Kidney glomerular epithelial cell (primary cell): ENCODE results near the gene MRPL45.
"Not testable (repeated sequence)": the region's sequence is repeated elsewhere in the genome, so short reads cannot be mapped to it uniquely, and the experiment has no call there.

Experiments
- DNase-seq: peaks from one replicate; lab custom pipeline; 2025; lab: John Stamatoyannopoulos, UW

Gene MRPL45

DNA sequence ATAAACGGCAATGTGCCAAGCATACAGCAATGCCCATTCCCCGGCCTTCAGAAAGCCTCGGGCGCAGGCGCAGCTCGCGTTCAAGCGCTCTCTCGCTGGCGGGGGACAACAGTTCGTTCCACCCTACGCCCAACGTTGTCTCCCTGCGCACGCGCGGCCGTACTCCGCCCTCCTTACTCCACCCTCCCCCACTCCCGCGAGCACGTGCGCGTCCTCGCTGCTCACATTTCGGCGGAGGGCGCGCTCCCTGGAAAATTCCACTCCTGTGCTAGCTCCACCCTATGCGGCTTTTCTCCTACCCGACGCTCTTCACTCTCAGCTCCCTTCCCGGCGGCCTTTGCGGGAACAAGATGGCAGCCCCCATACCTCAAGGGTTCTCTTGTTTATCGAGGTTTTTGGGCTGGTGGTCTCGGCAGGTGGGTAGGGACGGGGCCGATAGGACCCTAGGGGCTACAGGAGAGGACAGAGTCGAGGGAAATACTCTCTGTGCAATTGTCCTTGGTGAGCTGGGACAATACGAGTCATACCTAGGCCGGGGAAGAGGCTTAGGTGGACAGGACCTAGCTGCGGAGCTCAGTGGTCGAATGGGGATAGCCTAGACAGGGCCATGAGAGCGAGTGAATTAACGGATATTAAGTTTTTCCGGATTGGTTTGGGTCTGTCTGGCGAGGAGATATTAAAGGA lies at the start of gene MRPL45:
TSS of gene MRPL45 (plus strand) at position 335 of the 684 bp plus-strand sequence. CDS start at position 351, 16 bp downstream.
- peak; percentile 84 for DNase-seq

DNA sequence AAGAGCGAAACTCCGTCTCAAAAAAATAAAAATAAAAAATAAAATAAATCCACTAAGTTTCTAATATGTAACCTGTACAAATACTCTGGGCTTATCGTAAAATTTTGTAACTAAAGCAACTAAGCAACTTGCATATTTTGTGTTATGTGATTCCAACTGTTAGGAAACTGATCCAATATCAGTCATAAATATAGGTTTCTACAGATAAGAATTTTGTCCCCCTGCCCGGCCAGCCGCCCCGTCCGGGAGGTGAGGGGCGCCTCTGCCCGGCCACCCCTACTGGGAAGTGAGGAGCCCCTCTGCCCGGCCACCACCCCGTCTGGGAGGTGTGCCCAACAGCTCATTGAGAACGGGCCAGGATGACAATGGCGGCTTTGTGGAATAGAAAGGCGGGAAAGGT lies 43.8 kb upstream of the MRPL45 start:
- not testable (repeated sequence) for DNase-seq

DNA sequence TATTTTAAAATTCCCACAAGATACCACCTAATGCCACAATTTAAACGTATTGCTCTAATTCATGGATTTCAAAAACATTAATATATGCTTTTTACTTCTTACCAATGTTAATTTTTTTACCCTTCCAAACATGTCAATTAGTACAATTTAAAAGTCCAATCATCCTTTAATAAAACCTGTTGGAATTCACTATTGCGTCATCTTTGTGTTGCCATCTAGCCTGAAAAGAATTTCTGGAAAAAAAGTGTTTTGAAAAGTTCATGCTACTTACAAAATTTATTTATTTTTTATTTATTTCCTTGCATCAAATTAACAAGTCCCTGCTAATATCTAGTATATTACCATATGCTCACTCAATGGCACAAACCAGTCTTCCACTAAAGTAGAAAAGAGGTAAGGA lies 42.6 kb upstream of the MRPL45 start:
- not testable (repeated sequence) for DNase-seq

DNA sequence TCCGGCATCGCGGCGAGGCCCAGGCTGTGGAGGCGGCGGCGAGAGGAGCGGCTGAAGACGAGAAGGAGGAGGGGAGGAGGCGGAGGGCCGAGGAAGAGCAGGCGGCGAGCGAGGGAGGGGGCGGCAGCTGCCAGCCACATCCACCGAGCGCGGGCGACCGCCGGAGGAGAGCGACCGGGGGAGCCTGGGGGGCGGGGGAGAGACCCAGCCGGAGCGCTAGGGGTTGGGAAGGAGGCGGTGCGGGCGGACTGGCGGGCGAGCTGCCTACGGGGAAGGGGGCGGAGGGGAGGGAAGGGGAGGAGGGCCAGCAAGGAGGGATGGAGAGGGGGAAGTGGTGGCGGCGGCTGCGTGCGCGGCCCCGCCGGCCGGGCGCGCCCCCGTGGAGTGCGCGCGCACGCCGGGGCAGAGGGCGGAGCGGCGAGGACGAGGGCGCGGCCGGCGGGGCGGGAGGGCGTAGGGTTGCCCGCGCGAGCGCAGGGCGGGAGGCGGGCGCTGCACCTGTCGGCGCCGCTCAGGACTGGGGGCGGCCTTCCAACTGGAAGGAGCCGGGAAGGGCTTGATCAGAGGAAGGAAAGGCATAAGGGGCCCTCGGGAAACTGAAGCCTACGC lies 39.9 kb upstream of the MRPL45 start:
- DNase-seq = peak; percentile 53

DNA sequence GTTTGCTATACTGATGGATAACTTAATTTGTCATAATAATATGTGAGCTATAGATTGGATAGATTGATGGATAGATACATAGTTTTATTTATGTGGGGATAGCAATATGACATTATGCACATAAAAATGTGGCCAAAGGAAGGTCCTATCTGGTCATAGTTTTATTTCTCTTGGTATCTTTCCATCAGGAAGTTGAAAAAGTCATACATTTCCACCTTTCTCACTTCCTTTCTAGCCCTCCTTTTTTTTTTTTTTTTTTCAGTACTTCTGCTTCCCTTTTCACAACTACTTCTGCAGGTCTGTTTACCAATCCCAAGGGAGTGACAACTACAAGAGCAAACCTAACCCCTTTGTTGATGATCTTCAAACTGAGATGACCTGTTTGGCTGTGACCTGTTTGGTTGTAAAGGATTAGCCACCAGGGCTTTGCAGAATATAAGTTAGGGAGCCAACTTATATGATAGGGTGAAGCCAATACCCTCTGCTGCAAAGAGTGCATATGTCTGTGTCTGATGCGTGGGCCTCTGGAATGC lies 30.9 kb upstream of the MRPL45 start:
- DNase-seq = not testable (repeated sequence)

DNA sequence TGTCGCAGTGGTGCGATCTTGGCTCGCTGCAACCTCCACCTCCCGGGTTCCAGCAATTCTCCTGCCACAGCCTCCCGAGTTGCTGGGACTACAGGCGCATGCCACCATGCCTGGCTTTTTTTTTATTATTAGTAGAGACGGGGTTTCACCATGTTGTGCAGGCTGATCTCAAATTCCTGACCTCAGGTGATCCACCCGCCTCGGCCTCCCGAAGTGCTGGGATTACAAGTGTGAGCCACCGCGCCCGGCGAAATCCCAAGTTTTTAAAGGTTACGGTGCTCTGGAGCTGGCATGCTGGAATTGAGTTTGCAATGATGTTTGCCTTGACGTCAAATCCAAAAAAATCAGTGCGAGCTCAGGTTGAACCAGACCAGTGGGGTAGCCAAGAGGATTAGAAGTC lies 30.4 kb upstream of the MRPL45 start:
- DNase-seq = not testable (repeated sequence)

DNA sequence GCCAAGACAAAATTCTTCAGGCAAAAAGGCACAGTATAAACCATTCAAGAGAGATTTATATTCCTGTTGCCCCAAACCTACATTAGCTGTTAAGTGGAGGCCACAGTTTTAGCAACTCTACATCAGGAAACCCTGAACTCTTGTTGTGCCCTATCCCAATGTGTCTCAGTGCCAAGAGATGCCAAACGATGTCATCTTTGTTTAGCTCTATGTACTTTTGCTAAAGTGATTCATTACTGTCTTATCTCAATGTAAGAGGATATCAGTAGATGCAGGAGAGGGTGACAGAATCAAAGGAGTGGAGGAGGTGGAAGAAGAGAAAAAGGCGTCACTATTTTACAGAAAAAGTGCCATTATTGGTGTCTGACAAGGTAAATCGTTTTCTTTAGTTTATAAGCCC lies 28.8 kb upstream of the MRPL45 start:
- DNase-seq = not testable (repeated sequence)

DNA sequence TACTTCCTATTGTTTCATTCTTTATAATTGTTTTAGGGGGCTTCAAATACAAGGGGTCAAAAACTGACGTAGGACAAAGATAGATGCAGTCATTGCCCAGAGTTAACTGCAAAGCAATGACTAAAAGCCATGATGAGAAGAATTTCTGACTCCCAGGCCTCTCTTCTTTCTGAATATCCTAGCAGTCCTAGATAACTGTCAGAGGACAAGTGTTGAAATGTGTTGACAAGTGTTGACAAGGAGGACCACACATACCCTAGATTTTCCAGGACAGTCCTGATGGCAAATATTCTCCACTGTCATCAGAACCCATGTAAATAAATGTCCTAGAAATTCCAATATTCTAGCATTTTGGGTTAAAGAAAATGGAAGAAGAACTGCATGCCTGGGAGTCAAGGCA lies 27.9 kb upstream of the MRPL45 start:
- not testable (repeated sequence) for DNase-seq

DNA sequence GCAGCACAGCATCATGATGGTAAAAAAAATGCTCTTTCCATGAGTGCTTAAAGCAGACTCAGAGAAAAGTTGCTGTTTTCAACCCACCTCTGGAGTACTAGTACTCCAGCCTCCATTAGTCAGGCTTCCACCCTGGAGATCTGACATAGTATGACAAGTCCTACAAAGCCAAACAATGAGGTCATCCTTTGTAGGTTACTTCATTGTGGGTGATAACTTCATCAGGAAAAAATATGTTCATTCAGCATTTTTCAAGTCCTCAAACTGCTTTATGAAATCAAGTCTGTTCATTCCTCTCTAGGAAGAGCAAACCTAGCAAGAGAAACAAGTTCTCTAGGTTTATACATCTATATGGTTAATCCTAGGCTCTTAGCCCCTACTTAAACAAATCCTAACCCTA lies 27.4 kb upstream of the MRPL45 start:
- DNase-seq = not testable (repeated sequence)

DNA sequence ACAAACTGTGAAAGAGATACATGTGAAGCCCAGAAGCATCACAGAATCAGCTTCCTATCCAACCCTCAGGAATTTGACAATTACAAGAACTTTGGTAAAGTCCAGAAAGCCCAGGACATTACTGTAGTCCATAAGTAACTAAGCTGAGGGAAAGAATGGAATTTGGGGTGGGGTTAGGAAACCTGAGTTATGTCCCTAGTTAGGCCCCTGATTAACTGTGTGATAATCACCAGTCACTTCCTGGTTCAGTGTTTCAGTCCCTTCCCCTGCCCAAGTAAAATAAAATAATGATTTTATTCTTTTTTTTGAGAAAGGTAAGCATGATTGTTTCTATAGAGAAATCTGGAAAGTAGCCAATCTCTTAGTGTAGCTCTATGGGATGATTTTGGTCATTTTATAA lies 11.0 kb upstream of the MRPL45 start:
- not testable (repeated sequence) for DNase-seq

DNA sequence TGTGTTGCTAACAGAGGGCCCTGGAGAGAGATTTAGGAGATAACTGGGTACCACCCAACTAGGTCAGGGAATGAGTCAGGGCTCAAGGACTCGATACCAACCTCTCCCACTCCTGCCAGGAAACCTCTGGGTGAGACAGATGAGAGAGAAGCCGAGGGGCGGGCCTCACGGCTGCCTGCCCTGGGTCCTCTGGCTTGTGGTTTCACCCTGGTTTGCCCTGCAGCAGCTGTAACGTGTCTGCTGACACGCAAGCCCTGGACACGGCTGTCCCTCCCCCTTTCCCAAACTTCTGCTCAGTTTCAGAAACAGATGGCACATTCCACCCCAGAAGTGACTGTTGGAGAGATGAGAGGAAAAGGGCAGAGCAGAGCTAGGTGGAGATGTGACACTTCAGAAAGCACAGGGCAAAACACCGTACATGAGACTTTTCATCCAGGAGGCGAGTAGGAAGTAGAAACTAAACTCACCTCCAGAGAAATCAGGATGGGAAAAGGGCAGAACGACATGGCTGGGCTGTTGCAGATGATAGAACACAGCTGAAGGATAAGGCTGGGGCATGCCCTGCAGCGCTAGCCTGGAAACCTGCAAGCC lies 10.4 kb upstream of the MRPL45 start:
- DNase-seq = peak; percentile 56

DNA sequence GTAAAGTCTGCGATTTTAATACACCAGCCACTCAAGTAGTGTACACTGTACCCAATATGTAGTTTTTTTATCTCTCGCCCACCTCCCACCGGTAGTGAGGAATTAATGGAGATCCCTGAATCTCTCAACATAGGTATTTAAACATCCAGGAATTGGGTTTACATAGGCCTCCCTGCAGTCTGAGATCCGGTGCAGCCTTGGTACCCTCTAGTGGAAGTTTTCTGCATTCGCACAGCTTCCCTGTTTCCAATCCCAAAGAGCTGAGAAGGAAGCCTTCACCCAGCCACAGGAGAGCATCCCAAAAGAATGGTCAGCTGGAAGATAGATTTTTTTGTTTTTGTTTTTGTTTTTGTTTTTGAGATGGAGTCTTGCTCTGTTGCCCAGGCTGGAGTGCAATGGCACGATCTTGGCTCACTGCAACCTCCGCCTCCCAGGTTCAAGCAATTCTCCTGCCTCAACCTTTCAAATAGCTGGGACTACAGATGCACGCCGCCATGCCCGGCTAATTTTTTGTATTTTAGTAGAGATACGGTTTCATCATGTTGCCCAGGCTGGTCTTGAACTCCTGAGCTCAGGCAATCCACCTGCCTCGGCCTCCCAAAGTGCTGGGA lies 8.6 kb upstream of the MRPL45 start:
- DNase-seq = not testable (repeated sequence)

DNA sequence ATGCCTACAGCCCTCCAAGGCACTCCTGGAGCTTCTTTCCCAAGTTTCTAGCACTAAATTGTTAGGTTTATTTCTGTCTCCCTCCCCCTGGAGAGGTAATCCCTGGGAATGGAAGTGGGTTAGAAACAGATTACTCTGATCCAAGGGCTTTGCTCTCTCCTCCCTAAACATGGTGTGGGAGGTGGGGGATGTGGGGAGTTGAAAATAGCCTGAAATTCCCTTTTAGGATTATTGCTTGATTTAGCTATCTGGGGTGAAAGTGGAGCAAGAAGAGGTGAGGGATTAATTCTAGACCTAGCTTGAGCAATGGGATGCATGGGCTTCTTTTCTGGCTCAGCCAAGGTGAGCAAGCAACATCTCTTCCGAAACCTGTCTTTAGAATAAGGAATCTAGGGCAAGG lies 7.2 kb upstream of the MRPL45 start:
- DNase-seq = not testable (repeated sequence)

DNA sequence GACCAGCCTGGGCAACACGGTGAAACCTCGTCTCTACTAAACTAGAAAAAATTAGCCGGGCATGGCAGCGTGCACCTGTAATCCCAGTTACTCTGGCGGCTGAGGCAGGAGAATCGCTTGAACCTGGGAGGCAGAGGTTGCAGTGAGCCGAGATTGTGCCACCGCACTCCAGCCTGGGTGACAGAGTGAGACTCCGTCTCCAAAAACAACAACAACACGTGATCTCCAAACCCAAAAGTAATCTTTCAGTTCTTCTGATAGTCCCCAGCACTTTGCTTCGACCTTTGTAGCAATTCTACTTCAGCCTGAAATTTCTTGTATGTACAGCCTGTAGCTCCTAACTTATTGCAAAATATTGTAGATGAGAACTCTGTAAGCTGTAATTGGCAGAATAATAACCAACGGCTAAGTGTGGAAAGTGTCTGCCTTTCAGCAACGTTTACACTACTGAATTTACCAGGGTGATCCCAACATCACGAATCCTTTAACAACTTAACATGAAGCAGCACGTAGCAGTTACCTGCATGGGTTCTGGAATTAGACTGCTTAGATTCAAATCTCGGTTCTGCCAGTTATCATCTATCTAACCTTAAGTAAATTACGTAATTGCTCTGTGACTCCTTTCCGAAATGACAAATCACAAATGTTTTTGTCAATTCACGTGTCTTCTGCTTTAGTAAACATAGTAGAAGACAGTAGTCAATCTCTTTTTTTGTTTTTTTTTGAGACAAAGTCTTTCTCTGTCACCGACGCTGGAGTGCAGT lies 1.2 kb upstream of the MRPL45 start:
- not testable (repeated sequence) for DNase-seq

DNA sequence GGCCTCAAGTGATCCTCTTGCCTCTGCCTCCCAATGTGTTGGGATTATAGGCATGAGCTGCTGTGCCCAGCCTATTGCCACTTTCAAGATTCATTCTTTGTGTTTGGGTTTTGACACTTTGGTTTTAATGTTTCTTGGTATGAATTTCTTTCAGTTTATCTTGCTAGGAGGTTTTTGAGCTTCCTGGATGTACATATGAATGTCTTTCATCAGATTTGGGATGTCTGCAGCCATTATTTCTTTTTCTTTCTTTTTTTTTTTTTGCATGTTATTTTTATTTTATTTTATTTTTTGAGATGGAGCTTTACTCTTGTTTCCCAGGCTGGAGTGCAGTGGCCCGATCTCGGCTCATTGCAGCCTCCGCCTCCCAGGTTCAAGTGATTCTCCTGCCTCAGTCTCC lies 18.5 kb downstream of the MRPL45 start:
- no peak for DNase-seq

DNA sequence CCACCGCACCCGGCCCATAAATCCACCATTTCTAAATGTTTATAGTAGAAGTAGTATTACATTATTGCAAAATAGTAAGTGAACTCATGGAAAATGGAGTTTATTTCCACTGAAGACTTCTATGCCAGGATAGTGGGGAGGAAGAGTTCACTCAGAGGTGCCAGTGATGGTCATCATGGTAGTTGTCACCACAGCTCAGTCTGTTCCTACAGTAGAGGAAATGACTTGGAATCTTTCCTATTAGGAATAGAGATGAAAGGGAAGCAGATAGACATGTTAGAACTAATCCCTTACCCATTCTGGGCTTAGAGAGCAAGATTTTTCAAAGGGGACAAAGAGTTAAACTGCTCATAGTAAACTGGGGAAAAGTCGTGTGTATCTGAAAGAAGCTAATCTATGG lies 20.1 kb downstream of the MRPL45 start:
- no peak for DNase-seq

DNA sequence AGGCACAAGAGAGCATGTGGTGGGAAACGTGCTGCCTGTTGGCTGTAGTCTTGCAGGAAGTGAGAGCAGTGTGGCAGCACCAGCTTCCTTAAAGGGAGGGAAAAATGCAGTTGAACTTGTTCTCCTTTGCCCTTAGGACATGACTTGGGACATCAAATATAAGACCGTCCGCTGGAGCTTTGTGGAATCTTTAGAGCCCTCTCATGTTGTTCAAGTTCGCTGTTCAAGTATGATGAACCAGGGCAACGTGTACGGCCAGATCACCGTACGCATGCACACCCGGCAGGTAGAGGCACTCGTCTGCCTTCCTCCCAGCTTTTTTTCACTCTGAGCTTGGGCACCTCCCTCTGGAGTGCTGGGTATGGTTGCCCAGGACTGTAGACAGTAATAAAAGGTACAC lies 23.5 kb downstream of the MRPL45 start:
- DNase-seq = no peak

DNA sequence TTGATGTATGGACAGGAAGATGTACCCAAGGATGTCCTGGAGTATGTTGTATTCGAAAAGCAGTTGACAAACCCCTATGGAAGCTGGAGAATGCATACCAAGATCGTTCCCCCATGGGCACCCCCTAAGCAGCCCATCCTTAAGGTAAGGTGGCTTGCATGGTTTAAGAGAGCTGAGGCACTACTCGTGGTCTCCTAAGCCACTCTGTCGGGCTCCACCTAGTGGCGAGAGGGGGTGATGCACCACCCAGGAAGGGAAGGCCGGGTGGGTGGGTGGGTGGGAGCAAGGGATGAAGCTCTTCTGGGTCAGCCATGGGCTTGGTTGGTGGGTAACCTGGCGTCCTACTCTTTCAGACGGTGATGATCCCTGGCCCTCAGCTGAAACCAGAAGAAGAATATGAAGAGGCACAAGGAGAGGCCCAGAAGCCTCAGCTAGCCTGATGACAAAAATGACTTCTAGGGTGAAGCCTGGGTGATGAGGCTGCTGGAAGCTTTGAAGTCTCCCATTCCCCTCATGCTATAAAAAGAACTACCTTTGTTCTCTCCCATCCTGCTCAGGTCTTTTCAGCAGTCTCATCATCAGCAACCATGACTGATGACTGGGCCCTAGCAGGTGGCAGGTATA lies 25.3 kb downstream of the MRPL45 start:
- peak; percentile 20 for DNase-seq

DNA sequence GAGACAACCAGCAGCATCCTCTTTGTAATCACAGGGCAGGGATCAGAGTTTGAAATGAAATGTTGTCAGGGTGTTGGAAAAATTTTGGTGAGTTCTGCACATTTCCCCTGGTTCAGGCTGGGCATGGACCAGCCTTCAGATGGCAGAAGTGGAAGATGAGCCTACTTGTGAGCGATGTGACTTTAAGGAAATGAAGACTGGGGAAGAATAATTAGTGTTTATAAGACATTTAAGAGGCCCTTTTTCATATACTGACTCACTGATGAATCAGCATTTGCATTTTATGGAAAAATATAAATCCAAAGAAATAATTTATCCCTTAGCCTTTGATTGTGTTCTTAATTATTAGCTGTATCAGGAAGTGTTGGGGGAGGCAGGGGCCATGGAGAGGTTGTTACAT lies 25.9 kb downstream of the MRPL45 start:
- no peak for DNase-seq

DNA sequence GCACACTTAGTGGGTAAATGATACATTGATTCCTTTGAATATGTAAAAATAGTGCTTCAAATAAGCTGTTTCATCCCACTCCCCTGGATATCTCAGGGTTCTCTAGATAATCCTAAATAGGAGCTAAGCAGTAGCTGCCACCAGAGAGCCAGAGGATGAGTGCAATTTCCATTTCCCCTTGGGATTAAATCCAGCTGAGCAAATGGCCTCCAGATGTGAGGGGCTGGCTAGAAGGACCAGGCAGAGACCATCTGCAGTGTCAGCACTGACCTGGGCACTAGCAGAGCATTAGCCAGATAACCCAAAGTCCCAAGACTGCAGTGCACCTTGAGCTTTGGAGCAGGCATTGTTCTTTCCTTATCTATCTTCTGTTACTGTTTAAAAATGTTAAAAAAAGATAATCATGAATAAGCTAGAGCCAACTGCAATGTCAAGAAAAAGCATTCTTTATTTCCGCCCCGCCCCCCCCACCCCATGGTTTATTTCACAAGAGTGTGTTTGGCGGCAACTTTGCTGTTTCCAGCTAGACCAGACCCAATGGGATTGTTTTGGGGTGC lies 27.3 kb downstream of the MRPL45 start:
- DNase-seq = no peak

DNA sequence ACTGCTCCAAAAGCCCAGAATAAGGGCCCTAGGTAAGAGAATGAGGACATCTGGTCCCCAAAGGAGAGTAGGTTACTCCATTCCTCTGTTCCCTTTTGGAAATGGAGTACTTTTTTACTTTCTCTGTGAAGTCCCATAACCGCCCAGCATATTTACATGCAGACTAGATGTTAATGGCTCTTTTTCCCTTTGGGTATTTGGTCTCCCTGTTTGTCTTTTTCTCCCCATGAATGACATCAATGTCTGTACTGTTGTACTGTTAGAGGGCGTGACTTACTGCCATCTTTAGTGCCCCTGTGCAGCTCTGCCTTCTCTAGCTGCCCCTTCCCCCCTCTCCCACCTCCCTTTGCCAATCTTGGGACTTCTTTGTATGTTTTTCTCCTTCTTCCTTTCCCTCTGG lies 27.8 kb downstream of the MRPL45 start:
- DNase-seq = no peak
